Measurements from ENCODE around the gene SPPL3. TPM values are rescaled to one million over a fixed set of nuclear protein-coding genes. Genes with fewer than 3 reads are reported as not detected.

SPPL3 gene
- total and polyA plus RNA-seq, 4 donors, result 7.4 to 12.6 (median 8.7) TPM

DNA sequence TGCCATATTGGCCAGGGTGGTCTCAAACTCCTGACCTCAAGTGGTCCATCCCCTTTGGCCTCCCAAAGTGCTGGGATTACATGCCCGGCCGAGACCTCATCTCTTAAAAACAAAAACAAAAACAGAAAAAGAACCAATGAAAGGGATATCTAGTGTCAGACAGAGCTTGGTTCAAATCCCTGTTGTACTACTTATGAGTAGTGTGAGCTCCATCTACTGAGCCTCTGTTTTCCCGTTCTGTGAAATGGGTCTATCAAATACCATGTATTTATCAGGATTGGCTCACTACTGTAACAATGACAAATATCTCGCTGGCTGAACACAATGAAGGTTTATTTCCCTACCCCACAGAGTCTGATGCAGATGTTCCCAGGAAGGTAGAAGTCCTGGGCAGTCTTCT is 37.3 kb upstream of the SPPL3 start:
- 96% methylated on average over 4 of the region's 4 CpGs for WGBS
- no peak for DNase-seq (ENCODE audit: low spot score)

GRCh38 chr12:120940799-120941198 is 36.6 kb upstream of the SPPL3 start:
- Histone ChIP-seq H3K9ac (ENCODE audit: low read depth in 1 of 2, low read length in 2 of 2) (no peak overlapping the region), H3K9me3 (ENCODE audit: control insufficient read depth in 4 of 4, low read length in 3 of 4) (no peaks in the 10 kb centered on the region), H3K36me3 (ENCODE audit: control insufficient read depth in 4 of 4, insufficient read depth in 3 of 4, low read depth in 1 of 4, low read length in 3 of 4) (no peaks in the 10 kb centered on the region), H3K4me1 (ENCODE audit: control insufficient read depth in 4 of 4, insufficient read depth in 4 of 4, low read length in 3 of 4) (peaks cover 0 to 2% (median 0%) of the 10 kb centered on the region in 4 donors), H3K27ac (ENCODE audit: low read depth in 1 of 2, low read length in 2 of 2) (no peak overlapping the region), H3K4me3 (ENCODE audit: low read depth in 1 of 3, low read length in 3 of 3) (no peak overlapping the region), H3K27me3 (ENCODE audit: control insufficient read depth in 4 of 4, insufficient read depth in 4 of 4, low read length in 3 of 4) (no peaks in the 10 kb centered on the region)
- WGBS, result 86% methylated on average over 5 of the region's 5 CpGs
- DNase-seq (ENCODE audit: low spot score), result no peak
- TF ChIP-seq, protein P1, sequence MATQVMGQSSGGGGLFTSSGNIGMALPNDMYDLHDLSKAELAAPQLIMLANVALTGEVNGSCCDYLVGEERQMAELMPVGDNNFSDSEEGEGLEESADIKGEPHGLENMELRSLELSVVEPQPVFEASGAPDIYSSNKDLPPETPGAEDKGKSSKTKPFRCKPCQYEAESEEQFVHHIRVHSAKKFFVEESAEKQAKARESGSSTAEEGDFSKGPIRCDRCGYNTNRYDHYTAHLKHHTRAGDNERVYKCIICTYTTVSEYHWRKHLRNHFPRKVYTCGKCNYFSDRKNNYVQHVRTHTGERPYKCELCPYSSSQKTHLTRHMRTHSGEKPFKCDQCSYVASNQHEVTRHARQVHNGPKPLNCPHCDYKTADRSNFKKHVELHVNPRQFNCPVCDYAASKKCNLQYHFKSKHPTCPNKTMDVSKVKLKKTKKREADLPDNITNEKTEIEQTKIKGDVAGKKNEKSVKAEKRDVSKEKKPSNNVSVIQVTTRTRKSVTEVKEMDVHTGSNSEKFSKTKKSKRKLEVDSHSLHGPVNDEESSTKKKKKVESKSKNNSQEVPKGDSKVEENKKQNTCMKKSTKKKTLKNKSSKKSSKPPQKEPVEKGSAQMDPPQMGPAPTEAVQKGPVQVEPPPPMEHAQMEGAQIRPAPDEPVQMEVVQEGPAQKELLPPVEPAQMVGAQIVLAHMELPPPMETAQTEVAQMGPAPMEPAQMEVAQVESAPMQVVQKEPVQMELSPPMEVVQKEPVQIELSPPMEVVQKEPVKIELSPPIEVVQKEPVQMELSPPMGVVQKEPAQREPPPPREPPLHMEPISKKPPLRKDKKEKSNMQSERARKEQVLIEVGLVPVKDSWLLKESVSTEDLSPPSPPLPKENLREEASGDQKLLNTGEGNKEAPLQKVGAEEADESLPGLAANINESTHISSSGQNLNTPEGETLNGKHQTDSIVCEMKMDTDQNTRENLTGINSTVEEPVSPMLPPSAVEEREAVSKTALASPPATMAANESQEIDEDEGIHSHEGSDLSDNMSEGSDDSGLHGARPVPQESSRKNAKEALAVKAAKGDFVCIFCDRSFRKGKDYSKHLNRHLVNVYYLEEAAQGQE (IDR thresholded peaks at IDR 0.05), result no peak
- no peak for TF ChIP-seq RXRA (IDR thresholded peaks at IDR 0.05)
- TF ChIP-seq HNF4G (IDR thresholded peaks at IDR 0.05), result no peak
- TF ChIP-seq, protein P2, sequence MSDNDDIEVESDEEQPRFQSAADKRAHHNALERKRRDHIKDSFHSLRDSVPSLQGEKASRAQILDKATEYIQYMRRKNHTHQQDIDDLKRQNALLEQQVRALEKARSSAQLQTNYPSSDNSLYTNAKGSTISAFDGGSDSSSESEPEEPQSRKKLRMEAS (IDR thresholded peaks at IDR 0.05), result no peak
- no peak for TF ChIP-seq GABPA (IDR thresholded peaks at IDR 0.05 in 1 of 2, conservative IDR thresholded peaks at IDR 0.05 in 1 of 2)
- no peak for TF ChIP-seq NR2F2 (IDR thresholded peaks at IDR 0.05)
- TF ChIP-seq ZBTB33 (IDR thresholded peaks at IDR 0.05), result no peak
- no peak for TF ChIP-seq EGR1 (IDR thresholded peaks at IDR 0.05; ENCODE audit: low read depth in 2 of 2)

More for the DNA sequence above, 37.3 kb upstream of the SPPL3 start:
- Histone ChIP-seq H3K9ac (ENCODE audit: low read depth in 1 of 2, low read length in 2 of 2) (no peak overlapping the region), H3K9me3 (ENCODE audit: control insufficient read depth in 4 of 4, low read length in 3 of 4) (no peaks in the 10 kb centered on the region), H3K4me1 (ENCODE audit: control insufficient read depth in 4 of 4, insufficient read depth in 4 of 4, low read length in 3 of 4) (peaks cover 0 to 2% (median 0%) of the 10 kb centered on the region in 4 donors), H3K27ac (ENCODE audit: low read depth in 1 of 2, low read length in 2 of 2) (no peak overlapping the region), H3K36me3 (ENCODE audit: control insufficient read depth in 4 of 4, insufficient read depth in 3 of 4, low read depth in 1 of 4, low read length in 3 of 4) (no peaks in the 10 kb centered on the region), H3K4me3 (ENCODE audit: low read depth in 1 of 3, low read length in 3 of 3) (no peak overlapping the region), H3K27me3 (ENCODE audit: control insufficient read depth in 4 of 4, insufficient read depth in 4 of 4, low read length in 3 of 4) (no peaks in the 10 kb centered on the region)
- TF ChIP-seq JUND (IDR thresholded peaks at IDR 0.05) (no peak), RAD21 (IDR thresholded peaks at IDR 0.05) (no peak), HNF4G (IDR thresholded peaks at IDR 0.05) (no peak), CTCF (IDR thresholded peaks at IDR 0.05; ENCODE audit: low read depth, low read length, missing input control) (no peak), FOXA2 (IDR thresholded peaks at IDR 0.05) (no peak), EGR1 (IDR thresholded peaks at IDR 0.05; ENCODE audit: low read depth in 2 of 2) (no peak), NR2F2 (IDR thresholded peaks at IDR 0.05) (no peak), HNF4A (conservative IDR thresholded peaks at IDR 0.05) (no peak), GABPA (IDR thresholded peaks at IDR 0.05 in 1 of 2, conservative IDR thresholded peaks at IDR 0.05 in 1 of 2) (no peak), FOXA1 (IDR thresholded peaks at IDR 0.05) (no peak)
- TF ChIP-seq, protein P2 (IDR thresholded peaks at IDR 0.05), result no peak
- TF ChIP-seq, protein P1 (IDR thresholded peaks at IDR 0.05), result no peak

Data from liver (tissue), 9 donors.